NB4 (cell line): ENCODE results near the gene NFATC2.

ENCODE experiments used
- DNase-seq: peaks from one replicate; pipeline ENCODE4 v3.0.0; 2010; ENCODE audit warnings: low read depth
- H3K4me3 ChIP-seq: one replicate; pipeline ENCODE4 v1.5.1; 2011; ENCODE audit warnings: mild to moderate bottlenecking, low read depth, low read length, moderate library complexity
- CTCF ChIP-seq: IDR thresholded peaks from one replicate; pipeline ENCODE4 v1.5.1; 2012; ENCODE audit warnings: low read depth, low read length
- MAX ChIP-seq: IDR thresholded peaks from 2 replicates; pipeline ENCODE4 v1.6.1; 2011; ENCODE audit warnings: low read depth, low read length
- MYC ChIP-seq: IDR thresholded peaks from 2 replicates; pipeline ENCODE4 v1.6.1; 2011; ENCODE audit warnings: low read depth, low read length
- POLR2A ChIP-seq: IDR thresholded peaks from 2 replicates; pipeline ENCODE4 v1.6.1; 2011; ENCODE audit warnings: mild to moderate bottlenecking; ENCODE audit not compliant: insufficient read length; ENCODE audit errors: extremely low read depth

NFATC2 gene

GRCh38 chr20:51512645-51513044, 29.9 kb downstream of the NFATC2 start:
- no peak for DNase-seq
- TF ChIP-seq POLR2A (no peak), MAX (no peak), CTCF (no peak), MYC (no peak)
- H3K4me3 ChIP-seq: no peak overlapping the region

GRCh38 chr20:51511861-51512619, 30.5 kb downstream of the NFATC2 start:
- no peak overlapping the region for H3K4me3 ChIP-seq
- no peak for TF ChIP-seq POLR2A
- TF ChIP-seq MYC: no peak
- TF ChIP-seq CTCF: no peak
- no peak for TF ChIP-seq MAX

GRCh38 chr20:51510936-51511605, 31.4 kb downstream of the NFATC2 start:
- DNase-seq: no peak
- H3K4me3 ChIP-seq: no peak overlapping the region
- TF ChIP-seq CTCF (no peak), MYC (no peak), POLR2A (no peak), MAX (no peak)

More at GRCh38 chr20:51511861-51512619, 30.5 kb downstream of the NFATC2 start:
- DNase-seq: no peak

GRCh38 chr20:51510169-51510568, 32.4 kb downstream of the NFATC2 start:
- no peak for DNase-seq
- no peak overlapping the region for H3K4me3 ChIP-seq
- TF ChIP-seq MYC: no peak
- no peak for TF ChIP-seq POLR2A
- no peak for TF ChIP-seq CTCF

- TF ChIP-seq POLR2A (no peak), MAX (no peak), MYC (no peak), CTCF (no peak)
- DNase-seq: no peak
- no peak overlapping the region for H3K4me3 ChIP-seq
Measured at GRCh38 chr20:51509208-51509607, 33.3 kb downstream of the NFATC2 start.
